Osteocyte (in vitro differentiated cells): ENCODE measurements around the gene CTIF. TPM values are rescaled to one million over a fixed set of nuclear protein-coding genes. Genes with fewer than 3 reads are reported as not detected.

ENCODE experiments used
- DNase-seq: peaks from one replicate; pipeline ENCODE4 v3.0.0; 2021; ENCODE audit warnings: mixed read lengths; ENCODE audit not compliant: unreplicated experiment; ENCODE audit errors: extremely low spot score
- H3K27ac Mint-ChIP-seq: one replicate; pipeline ENCODE4 v1.8.0; 2021; ENCODE audit warnings: mild to moderate bottlenecking, mixed read lengths; ENCODE audit not compliant: unreplicated experiment
- H3K27me3 Mint-ChIP-seq: one replicate; pipeline ENCODE4 v1.8.0; 2021; ENCODE audit warnings: mixed read lengths; ENCODE audit not compliant: unreplicated experiment
- H3K36me3 Mint-ChIP-seq: one replicate; pipeline ENCODE4 v1.8.0; 2021; ENCODE audit warnings: mixed read lengths; ENCODE audit not compliant: unreplicated experiment
- H3K4me1 Mint-ChIP-seq: one replicate; pipeline ENCODE4 v1.8.0; 2021; ENCODE audit warnings: mixed read lengths; ENCODE audit not compliant: unreplicated experiment
- H3K4me3 Mint-ChIP-seq: one replicate; pipeline ENCODE4 v1.8.0; 2021; ENCODE audit warnings: mild to moderate bottlenecking, moderate library complexity, mixed read lengths; ENCODE audit not compliant: unreplicated experiment
- H3K9me3 Mint-ChIP-seq: one replicate; pipeline ENCODE4 v1.8.0; 2021; ENCODE audit warnings: mixed read lengths; ENCODE audit not compliant: unreplicated experiment
- total RNA-seq: library from RNA; stranded (reverse); gene quantifications from 2 replicates; pipeline ENCODE4 v1.2.1, GENCODE V29; 2021
- TF ChIP-seq, protein P1 (sequence below): fragments of 200-600 bp; sonication (generic); IDR thresholded peaks from 2 replicates; pipeline ENCODE4 v1.5.0; 2021; ENCODE audit warnings: antibody characterized with exemption, mild to moderate bottlenecking, moderate library complexity

The CTIF gene
- total RNA-seq, 1 donor from 2014 or later = 172 TPM

DNA sequence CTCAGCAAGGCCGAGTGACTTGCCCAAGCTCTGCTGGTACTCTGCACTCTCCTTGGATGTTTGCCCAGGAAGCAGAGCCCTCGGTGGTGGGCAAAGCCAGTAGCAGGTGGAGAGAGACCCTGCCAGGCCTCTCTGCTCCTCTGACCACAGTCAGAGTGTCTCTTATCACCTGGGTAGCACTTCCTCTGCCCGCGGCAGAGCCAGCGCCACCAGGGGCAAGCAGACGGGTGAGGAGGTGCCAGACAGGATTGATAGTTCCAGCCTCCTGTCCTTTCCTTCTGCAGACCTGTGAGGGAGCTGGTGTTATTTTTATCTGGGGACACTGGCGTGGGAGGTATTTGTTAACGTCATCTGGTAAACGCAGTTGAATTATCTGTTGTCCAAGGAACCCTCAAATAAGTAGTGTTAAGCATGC is 259.0 kb downstream of the CTIF start:
- Mint-ChIP-seq H3K27ac (no peak overlapping the region), H3K4me3 (no peak overlapping the region), H3K9me3 (no peaks in the 10 kb centered on the region), H3K27me3 (no peaks in the 10 kb centered on the region), H3K36me3 (peaks cover 52% of the 10 kb centered on the region), H3K4me1 (peaks cover 10% of the 10 kb centered on the region)
- DNase-seq = peak; percentile 68
- TF ChIP-seq, protein P1, sequence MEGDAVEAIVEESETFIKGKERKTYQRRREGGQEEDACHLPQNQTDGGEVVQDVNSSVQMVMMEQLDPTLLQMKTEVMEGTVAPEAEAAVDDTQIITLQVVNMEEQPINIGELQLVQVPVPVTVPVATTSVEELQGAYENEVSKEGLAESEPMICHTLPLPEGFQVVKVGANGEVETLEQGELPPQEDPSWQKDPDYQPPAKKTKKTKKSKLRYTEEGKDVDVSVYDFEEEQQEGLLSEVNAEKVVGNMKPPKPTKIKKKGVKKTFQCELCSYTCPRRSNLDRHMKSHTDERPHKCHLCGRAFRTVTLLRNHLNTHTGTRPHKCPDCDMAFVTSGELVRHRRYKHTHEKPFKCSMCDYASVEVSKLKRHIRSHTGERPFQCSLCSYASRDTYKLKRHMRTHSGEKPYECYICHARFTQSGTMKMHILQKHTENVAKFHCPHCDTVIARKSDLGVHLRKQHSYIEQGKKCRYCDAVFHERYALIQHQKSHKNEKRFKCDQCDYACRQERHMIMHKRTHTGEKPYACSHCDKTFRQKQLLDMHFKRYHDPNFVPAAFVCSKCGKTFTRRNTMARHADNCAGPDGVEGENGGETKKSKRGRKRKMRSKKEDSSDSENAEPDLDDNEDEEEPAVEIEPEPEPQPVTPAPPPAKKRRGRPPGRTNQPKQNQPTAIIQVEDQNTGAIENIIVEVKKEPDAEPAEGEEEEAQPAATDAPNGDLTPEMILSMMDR = no peak

DNA sequence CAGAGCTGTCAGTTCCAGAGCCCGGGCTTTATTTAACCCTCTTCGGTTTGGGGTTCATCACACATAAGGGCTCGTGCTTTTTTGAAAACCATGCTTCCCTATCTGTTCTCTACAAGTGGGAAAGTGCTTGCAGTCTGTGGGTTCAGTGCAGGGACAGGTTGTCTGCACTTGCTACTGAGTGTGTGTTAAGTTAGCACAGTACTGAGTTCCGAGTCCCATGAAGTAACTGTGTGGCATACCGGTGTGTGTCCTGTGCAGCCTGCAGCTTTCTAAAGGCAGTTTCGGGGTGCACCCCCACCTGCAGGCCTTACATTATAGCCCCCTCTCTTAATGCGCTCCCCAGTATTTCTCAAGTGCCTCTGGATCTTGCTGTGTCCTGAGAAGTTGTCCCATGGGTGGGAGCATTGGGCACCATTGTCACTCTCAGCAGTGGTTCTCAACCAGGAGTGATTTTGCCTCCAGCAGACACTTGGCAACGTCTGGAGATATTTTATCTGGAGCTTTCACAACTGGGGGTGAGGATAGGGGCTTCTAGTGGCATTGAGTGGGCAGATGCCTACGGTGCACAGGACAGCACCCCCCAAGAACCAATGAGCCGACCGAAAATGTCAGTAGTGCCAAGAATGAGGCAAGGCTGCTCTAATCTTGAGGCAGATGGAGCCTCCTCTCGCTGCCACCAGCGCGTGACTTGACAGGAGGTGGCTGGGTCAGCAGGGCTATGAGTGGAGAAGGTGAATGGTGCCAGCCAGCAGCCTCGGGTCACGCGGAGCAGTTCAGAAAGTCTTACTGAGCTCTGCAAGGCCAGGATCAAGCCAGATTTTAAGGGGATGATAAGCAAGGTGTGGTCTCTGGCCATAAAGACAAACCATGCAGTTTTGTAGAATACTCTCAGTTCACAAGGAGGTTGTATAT is 259.8 kb downstream of the CTIF start:
- H3K27me3 Mint-ChIP-seq = no peaks in the 10 kb centered on the region
- DNase-seq = peak; percentile 60
- H3K36me3 Mint-ChIP-seq = peaks cover 56% of the 10 kb centered on the region
- no peak overlapping the region for H3K4me3 Mint-ChIP-seq
- H3K4me1 Mint-ChIP-seq = peaks cover 11% of the 10 kb centered on the region
- TF ChIP-seq, protein P1 = no peak
- H3K9me3 Mint-ChIP-seq = no peaks in the 10 kb centered on the region
- H3K27ac Mint-ChIP-seq = no peak overlapping the region

DNA sequence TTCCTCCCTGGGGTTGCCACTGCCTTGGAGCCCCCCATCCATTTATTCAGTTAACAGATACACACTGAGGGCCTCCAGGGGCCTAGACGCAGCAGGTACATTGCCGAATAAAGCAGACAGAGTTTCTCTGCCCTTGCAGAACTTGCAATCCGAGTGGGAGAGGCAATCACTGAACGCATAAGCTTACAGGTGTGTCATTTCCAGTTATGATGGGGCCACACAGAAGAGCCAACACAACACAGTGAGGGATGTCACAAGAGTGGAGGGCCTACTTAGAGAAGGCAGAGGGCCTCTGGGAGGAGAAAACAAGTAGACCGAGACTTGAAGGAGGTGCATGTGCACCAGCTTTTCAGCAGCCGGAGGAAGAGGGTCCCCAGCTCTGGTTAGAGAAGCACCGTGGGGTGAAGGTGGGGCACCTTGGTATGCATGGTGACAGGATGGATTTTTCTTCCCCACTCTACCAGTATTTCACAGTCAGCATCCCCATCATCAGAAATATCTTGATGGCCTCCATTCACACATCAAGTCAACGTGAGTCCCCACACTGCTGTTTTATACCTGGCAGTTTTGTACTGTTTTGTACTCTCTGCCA is 261.0 kb downstream of the CTIF start:
- TF ChIP-seq, protein P1 = no peak
- DNase-seq = peak; percentile 38
- H3K27ac Mint-ChIP-seq = no peak overlapping the region
- H3K36me3 Mint-ChIP-seq = peaks cover 58% of the 10 kb centered on the region
- H3K9me3 Mint-ChIP-seq = no peaks in the 10 kb centered on the region
- no peaks in the 10 kb centered on the region for H3K27me3 Mint-ChIP-seq
- H3K4me3 Mint-ChIP-seq = no peak overlapping the region
- H3K4me1 Mint-ChIP-seq = peaks cover 13% of the 10 kb centered on the region

DNA sequence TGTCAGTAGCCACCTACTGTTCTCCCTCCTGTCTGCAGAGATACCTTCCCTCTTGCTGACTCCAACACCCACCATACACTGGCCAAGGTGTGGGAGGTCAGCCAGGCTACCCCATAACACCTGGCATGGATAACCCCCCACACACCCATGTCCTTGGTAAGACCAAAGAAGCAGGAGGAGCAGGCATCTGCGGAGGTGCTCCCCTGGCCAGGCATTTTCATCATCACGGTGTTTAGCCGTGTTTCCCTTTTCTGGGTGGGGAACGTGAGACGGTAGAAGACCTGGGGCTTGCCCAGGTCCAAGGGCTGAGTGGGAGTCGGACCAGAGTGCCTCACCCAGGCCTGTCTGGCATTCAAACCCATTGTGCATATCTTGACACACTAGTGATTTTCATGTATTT is 261.6 kb downstream of the CTIF start:
- Mint-ChIP-seq H3K4me1 (peaks cover 18% of the 10 kb centered on the region), H3K27ac (peak overlapping the region; percentile 13), H3K9me3 (no peaks in the 10 kb centered on the region), H3K36me3 (peaks cover 56% of the 10 kb centered on the region), H3K4me3 (no peak overlapping the region), H3K27me3 (no peaks in the 10 kb centered on the region)
- TF ChIP-seq, protein P1 = no peak
- peak; percentile 73 for DNase-seq
